Mucosa of gallbladder (tissue), 1 donor: Measurements from ENCODE around the gene MTURN. TPM values are rescaled to one million over a fixed set of nuclear protein-coding genes. Genes with fewer than 3 reads are reported as not detected.

Experiments
- DNase-seq: peaks from one replicate; pipeline ENCODE4 v3.0.0-alpha.2; 2020; ENCODE audit warnings: low spot score
- total RNA-seq: library from RNA; stranded (reverse); gene quantifications from one replicate; pipeline ENCODE4 v1.2.1, GENCODE V29; 2021
- donor health status: DM: no; HTN: no; CAD: no.

The MTURN gene
- total RNA-seq, 1 donor from 2014 or later = 36.3 TPM

- no peak for DNase-seq
Observed at GRCh38 chr7:30206942-30207341, 72.2 kb downstream of the MTURN start.

- DNase-seq = no peak
Observed at GRCh38 chr7:30207376-30207775, 72.6 kb downstream of the MTURN start.

GRCh38 chr7:30209951-30210350, 75.2 kb downstream of the MTURN start:
- no peak for DNase-seq

Other genes starting within 250 kb of the MTURN start
- 63.9 TPM for gene SCRN1, start 145.2 kb upstream of the MTURN start, total RNA-seq
- gene FKBP14, start 108.3 kb upstream of the MTURN start, total RNA-seq = 10.9 TPM
- 11.9 TPM for gene PLEKHA8, start 106.6 kb upstream of the MTURN start, total RNA-seq
- gene ZNRF2, start 149.6 kb downstream of the MTURN start, total RNA-seq = 32.8 TPM